HG02763 (cell line): ENCODE results near the gene BID.
"Not testable (repeated sequence)": the region's sequence is repeated elsewhere in the genome, so short reads cannot be mapped to it uniquely, and the experiment has no call there.

ENCODE experiments used
- ATAC-seq: cut with Tn5 transposase; IDR thresholded peaks from one replicate; pipeline ENCODE4 v1.9.1; 2021; ENCODE audit warnings: mild to moderate bottlenecking, moderate library complexity; ENCODE audit not compliant: unreplicated experiment

The BID gene

DNA sequence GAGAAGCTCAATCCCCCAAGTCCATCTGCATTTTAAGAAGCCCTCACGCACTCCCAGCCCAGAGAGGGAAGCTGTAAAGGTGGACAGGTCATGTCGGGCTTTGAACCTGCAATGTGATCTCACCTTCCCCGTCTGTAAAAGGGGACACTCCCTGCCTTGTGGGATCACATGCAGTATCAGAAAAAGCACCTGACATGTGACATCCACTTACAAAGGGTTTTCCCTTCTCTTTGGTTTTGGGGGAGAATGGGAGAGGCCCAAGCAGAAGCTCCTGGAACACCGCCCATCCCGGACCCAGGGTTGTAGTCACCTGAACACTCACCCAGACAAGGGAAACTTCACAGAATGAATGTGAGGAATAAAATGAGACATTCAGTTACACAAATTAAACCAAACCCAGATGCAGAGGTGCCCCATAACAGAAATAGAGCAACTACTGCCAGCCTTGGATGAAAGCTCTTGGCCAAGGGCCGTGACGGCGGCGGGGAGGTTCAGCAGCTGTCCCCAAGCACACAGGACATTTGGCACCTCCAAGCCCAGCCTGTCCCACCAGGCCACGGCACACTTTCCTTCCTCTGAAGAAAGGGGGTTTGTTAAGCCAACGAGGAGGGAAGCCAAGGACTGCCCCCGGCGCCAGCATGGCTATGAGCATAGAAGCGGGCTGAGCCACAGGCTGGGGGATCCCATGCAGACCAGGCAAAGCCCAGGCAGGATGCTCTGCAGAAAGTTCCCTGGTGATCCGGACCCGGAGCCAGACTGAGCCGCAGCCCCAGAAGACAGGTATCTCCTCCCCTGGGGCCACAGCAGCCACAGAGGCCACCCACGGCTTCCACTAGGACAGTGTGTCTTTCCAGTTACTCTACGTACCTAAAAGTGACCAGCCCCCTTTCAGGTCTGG lies 3.8 kb downstream of the BID start:
- no peak for ATAC-seq

DNA sequence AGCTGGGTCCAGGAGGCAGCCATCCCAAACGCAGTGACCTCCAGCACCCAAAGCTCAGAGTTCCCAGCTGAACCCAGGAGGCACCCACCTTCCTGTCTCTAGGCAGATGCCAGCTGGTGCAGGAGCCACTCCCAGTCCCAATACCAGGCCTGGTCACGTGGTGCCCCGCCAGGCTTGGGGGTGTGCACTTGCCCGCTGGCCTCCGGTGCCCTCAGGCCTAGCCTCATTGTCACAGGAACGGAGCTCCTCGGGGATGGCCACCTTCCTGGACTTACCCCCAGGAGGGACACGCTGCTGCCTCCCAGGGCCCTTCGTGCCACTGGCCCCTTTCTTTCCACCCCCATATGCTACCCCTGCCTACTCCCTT lies 4.6 kb downstream of the BID start:
- no peak for ATAC-seq

DNA sequence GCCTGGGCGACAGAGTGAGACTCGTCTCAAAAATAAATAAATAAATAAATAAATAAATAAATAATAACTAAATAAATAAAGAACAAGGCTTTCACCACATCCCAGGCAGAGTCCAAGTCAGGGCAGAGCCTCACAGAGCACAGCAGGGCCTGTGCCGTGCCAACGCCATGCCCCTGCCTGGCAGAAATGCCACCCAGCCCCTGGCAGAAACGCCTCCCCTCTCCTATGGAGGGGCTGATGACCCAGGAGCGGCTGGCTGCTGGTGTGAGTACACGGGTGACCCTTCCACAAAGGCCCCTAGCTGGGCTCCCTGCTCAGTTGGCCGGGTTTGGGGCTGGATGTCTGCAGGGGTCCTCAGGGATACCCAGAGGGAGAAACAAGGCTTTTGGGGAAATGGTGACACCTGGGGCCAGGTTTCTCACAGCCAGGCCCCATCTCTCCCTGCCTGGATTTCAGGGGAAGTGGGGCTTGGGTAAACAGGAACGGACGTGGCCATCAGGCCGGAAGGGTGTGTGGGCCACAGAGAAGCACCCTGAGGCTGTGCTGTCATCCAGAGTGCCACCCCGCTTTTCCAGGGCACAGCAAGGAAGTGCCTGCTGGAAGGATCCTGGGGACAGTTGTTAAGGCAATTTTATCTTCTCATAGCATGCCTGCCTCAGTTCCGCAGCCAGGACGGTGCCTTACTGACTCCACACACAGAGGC lies 5.1 kb downstream of the BID start:
- ATAC-seq = no peak

DNA sequence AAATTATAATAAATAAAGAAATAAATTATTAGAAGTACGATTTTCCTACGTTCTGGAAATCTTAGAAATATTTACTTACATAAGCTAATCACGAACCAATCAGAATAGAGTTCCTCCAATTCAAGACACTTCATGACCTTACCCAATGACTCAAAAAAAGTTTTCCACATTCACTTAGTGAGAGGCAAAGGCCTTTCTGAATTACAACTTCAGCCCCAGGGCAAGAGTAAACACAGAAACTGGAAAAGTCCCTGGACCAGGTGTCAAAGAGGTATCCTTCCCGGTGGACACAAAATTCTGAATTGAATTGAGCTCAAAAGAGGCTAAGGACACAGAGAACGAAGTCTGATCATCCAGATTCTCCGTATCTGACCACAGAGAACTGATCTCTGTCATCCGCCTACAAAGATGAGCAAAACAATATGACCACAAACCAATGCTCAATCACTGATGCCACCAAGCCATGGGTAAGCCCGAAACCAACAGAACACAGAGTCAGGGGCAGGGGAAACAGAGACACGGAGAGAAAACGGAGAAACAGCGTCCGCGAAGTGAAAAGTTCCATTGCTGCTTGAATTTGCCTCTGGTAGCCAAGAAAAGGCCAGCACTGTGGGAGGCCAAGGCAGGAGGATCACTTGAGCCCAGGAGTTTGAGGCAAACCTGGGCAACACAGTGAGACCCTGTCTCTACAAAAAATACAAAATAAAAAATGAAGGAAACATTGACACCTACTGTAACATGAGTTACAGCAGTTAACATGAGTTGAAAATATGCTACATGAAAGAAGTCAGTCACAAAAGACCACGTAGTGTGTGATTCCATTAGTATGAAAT lies 6.8 kb downstream of the BID start:
- ATAC-seq = peak; percentile 64

DNA sequence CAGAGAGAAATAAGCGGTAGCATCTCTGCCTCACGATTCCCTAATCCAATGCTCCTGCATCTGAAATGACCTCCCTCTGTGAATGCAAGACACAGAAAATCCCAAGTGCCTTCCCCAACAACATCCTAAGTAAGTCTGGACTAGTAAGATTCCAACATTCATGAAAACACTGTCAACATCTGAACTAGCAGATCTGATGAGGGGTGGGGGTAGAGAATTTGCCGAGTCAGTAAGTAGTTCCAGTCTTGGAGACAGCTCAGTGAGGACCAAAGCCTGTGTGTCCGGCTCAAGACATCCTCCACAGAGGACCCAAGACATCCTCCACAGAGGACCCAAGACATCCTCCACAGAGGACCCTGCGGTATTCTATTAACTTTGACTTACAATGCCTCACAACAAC lies 9.4 kb downstream of the BID start:
- not testable (repeated sequence) for ATAC-seq

DNA sequence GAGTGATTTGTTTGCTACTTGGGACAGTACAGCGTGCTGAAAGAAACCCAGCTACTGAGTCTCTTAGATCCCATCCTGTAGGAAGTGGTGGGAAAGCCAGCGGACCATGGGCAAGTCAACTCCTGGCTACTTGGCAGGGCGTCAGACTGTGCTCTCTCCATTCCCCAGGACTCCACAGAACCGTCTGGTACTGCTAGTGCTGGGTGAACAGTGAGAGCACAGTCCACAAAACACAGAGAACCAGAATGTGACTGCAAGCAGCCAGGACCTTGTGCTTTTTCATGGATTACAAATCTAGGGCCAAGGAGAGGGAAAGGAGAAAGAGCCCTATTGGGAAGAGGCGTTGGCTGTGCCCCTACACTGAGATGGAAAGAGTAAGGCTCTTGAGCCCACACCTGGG lies 10.2 kb downstream of the BID start:
- no peak for ATAC-seq

DNA sequence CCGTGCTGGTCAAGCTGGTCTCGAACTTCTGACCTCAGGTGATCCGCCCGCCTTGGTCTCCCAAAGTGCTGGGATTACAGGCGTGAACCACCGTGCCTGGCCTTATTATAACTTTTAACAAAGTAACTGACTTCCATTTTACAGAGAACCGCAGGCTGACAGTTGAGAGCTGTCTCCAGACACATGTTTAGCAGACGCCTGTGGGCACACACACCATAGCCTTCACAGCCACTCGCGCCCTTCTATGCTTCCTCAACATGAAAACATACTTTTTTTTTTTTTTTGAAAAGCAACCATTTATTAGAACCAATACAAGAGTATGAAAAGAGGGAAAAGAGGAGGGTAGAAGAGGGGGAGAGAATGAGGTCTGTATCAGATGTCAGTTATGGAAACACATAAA lies 10.8 kb downstream of the BID start:
- ATAC-seq = not testable (repeated sequence)

DNA sequence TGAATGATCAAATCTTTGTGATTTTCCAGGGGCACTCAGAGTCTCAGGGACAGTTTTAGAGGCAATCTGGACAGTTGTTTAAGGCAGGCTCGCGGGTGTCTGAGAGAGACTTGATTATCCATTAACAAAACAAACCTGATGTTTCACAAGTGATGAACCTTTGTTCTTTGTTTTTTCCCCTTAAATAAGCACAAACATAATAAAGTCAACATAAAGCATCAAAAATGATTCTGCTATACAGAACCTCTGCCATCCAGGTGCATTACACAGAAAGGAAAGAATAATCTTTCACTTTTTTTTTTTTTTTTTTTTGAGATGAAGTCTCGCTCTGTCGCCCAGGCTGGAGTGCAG lies 13.2 kb downstream of the BID start:
- ATAC-seq = no peak

DNA sequence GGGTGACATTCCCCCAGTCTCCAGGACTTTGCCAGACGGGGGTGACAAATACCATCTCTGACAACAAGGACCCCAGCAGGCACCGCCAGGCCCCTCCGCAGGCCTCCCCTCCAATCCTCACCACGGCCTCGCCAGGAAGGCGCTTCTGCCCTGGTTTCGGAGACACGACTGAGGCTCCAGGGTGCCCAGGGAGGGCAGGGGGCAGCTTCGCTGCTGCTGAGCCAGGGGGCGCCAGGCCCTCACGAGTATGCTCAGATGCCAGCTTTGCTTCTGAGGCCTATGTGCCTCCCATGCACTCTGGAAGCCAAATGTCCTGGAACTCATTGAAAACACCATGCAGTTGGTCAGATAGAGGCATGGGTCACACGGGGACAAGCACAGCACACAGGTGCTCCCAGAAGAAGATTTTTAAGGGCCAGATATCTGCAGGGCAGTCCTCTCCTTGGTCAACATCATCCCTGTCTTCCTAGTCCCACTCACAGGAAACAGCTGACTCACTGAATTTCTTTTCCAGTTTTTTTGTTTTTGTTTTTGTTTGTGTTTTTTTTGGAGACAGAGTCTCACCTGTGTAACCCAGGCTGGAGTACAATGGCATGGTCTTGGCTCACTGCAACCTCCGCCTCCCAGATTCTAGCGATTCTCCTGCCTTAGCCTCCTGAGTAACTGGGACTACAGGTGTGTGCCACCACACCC lies 19.9 kb downstream of the BID start:
- no peak for ATAC-seq

DNA sequence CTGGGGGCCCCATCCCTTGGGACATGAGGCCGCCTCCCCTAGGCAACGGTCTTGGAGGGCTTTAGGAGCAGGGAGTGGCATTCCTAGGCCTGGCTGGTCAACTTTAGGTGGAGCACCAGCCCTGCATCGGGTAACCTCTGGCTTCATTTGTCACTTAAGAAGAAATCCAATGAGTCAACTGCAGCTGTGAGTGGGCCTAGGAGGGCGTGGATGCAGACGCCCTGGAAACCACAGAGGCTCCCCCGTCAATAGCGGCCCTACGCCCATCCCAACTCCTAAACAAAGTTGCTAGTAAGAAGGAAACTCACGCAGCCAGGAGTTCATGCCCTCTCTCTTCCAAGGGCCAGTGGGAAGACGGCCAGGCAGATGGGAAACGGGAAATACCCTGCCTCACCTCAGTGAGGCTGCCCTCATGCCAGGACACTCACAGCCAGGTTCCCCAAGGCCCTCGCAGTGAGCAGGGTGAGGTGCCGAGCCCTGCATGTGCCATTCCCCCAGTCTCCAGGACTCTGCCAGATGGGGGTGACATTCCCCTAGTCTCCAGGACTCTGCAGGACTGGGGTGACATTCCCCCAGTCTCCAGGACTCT lies 20.8 kb downstream of the BID start:
- ATAC-seq = no peak

DNA sequence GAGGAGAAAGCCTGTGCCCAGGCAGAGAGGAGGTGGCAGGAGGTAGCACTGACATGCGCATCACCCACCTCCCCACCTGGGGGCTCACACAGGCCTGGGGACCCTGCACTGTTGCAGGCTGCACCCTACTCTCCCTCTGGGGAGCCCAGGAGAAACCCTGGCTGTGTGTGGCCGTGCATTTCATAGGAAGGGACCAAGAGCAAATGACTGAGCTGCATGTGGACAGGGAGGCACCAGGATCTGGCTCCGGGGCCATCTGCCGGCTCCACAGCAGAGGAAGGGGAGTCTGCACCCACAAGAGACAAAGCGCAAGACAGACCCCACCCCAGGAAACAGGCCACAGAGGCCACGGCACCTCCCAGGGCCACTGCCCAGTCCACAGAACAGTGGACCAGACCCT lies 22.7 kb downstream of the BID start:
- no peak for ATAC-seq

DNA sequence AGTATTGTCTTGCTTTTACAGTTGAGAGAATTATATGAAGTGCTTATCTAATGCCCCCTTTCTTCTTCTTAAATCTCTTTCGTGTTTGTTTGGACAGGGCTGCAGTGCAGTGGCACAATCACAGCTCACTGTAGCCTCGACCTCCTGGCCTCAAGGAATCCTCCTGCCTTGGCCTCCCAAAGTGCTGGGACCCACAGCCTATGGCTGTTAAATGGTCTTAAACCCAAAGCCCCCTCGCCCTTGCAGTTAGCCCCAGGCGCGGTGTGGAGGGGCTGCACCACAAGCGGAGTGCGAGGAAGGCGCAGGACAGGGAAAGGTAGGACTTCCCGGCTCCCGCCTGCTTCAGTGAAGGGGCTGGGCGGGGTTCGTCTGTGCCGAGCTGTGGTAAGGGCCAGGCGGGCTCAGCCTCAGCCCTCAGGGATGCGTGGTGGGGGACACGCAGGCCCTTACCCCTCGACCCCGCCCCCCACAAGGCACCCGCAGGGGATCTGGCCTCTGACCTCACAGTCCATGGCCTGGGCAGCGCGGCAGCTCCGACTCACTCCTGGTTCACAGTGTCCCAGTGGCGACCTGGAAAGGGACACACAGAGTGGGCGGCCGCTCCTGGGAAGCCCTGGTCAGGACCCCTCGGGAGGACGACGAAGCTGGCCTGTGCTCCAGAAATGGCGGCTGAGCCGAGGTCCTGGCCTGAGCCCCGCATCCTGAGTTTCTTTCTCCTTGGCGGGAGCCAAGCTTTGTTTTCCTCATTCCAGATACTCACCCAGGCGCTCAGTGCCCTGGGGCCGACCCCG lies 24.5 kb downstream of the BID start:
- ATAC-seq = no peak

DNA sequence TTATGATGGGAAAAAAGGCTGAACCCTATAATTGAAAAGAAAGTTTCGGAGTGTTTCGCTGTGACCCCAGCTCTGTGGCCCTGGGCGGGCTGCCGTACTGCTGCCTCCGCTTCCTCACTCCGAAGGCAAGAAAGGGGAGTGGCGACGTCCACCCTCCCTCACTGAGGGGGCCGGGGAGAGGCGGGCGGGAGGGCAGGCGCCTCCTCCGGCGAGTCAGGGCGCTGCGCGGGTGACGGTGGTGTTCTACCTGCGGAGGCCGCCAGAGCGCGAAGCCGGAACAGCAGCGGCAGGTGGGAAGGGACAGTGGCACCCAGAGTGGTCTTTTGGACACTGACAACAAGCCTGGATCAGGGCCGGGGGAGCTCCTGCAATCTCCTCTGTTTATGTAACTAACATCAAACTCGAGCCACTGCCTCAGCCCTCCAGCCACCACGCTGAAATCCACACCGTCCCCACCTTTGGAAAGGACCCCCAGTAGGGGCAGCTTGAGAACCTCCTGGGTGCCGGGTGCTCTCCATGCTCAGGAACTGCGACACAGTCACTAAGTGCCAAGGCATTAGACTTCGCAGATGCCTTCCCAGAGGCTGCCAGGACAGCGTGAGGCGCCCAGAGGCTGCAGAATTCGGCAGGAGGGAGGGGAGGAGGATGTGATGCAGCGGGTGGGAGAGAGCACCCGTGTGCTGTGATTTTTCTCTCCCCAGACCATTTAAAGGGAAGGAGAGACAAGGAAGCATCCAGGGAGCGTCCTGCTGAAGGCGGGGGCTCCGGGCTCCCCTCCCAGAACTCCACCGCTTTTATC lies 25.5 kb downstream of the BID start:
- no peak for ATAC-seq

DNA sequence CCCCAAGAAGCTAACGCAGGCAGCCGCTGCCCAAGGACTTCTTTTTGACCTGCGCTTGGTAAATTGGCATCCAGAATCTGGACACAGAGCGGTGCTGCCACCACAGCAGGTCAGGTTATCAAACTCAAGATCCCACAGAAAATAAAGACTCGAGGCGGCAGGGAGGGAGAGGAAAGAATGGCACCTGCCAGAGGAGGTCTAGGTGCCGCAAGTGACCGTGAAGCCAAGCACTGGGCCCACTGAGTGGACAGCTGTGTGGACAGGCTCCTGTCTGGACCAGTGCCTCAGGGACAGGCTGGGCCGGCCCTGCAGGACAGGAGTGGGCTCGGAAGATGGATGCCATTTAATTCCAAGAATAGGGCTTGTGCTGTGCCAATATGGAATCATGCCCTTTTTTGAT lies 27.4 kb downstream of the BID start:
- no peak for ATAC-seq

DNA sequence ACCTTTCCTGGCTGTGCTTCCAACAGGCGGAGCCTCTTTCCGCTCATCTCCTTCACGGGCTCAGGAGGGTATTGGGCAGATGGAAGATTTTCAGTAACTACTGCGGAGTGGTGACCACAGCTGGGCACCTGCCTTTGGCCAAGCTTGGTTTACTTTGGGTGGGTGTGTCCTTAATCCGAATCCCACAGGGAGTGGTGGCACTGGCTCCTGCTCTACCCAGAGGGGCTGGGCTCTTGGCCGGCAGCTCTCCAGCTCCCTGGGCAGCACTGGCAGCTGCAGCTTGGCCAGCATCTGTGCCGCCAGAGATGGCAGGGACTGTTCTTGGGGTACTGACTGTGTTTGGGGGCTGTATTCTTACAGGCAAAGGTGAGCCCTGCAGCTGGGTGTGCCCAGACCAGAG lies 29.8 kb downstream of the BID start:
- ATAC-seq = no peak

DNA sequence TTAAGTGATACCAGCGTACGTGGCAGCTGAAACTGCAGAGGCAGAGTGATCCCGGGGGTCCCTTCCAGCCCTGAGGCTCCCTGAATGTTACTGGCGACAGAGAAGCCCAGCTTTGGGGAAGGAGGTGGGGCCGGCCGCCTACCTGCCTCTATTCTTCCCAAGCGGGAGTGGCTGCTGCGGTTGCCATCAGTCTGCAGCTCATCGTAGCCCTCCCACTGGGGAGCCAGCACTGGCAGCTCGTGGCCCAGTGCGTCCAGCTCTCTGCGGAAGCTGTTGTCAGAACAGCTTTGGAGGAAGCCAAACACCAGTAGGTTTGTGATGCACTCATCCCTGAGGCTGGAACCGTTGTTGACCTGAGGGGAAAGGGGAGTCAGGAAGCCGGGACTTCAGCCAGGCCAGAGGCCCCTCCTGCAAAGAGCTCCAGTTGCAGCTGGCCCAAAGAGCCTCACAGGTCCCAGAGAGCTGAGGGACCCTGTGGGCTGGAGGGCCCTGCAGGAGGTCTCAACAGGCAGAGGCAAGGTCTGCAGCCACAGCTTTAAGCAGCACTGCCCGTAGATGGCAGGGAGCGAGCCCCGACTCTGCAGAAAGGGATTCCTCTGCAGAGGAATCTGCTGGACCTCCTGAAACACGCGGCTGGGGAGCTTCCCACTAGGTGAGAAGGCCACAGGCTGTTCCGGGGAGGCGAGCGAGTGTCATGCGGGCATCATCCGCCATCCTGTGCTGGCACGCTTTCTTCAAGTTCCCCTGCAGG lies 30.4 kb downstream of the BID start:
- ATAC-seq = no peak

DNA sequence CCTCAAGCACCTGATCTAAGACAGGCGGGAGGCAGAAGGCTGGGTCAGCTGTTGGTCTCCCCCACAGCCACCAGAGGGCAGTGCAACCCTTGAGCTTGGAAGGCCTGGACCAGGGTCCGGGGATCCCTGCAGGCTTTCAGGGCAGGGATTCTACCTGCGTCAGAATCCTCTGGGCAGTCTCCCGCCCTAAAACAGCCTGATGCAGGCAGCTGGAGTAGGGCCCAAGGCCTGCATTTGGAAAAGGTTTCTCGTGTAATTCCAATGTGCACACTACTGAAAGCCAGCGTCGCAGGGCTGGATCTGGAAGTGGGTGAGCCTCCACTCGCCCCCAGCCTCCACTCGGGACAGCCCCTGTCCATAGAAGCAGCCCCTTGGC lies 31.8 kb downstream of the BID start:
- ATAC-seq = no peak

DNA sequence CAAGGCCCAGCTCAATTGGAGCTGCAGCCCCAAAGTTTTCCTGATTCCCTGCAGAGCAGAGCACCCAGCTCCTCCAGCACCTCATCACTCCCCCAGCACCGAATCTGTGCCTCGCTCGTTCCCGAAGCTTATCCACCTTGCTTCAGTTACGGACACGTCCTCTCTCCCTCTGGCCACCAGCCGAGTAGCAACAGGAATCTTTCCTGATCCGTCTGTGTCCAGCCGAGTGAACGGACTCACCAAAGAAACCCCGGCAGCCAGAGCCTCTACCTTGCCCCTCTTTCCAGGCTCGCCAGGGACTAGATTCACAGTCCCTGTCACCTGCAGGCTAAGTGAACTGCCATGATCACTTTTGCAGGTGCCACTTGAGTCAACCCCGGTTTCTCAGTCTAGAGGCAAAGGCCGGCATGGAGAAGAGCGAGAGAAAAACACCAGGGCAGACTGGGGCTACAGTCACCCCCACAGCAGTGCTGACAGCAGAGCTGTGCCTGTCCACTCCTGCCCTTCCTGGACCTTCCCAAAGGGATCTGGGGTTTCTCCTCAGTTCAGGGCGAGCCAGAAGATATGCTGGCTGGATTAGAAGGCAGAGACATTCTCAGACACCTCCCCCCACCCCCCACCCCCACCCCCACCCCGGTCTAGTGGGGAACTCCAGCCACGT lies 32.3 kb downstream of the BID start:
- ATAC-seq = no peak
